Measurements from ENCODE around the gene MTLN.
"Not testable (repeated sequence)": the region's sequence is repeated elsewhere in the genome, so short reads cannot be mapped to it uniquely, and the experiment has no call there.

The MTLN gene, protein sequence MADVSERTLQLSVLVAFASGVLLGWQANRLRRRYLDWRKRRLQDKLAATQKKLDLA

DNA sequence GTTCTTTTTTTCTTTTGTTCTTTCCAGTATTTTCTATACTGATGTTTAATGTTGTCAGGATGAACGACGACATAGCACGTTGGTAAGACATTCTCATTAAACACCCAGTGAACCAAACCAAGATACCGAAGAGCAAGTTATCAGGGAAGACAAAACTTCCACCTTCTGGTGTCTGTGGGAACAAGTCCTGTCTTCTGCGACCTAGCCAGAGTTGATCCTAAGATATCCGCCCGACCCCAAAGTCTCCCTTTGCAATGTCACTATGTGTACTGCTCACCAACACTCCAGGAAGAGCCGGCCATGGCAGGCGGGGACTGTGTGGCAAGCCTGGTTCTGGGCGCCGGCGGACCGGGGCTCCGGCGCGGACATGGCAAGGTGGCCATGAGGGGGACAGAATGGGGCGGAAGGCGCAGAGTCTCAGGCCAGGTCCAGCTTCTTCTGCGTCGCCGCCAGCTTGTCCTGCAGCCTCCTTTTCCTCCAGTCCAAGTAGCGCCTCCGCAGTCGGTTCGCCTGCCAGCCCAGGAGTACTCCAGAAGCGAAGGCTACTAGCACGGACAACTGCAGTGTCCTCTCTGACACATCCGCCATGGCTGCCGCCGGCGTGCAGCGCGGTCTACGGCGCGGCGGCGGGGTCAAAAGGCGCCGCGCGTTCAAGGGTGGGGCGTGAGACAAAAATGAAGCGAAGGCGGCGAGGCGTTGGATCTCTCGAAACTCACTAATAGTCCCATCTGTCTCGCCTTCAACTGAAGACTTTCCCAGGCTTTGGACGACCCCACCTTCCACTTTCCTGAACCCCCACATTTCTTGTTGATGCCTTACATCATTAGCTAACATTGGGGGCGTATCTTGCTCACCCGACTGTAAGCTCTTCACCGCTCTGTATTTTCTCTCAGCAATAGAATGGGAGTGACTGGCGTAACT, at the start of gene MTLN:
Gene MTLN, minus strand, starts transcription at position 610 of the 921 bp plus-strand sequence. Its CDS starts 22 bp downstream, at position 588.
- DNase-seq (ENCODE audit: low spot score), result peak; percentile 77

- DNase-seq (ENCODE audit: low spot score), result not testable (repeated sequence)
Observed at GRCh38 chr2:110261910-110262309, 49.6 kb upstream of the MTLN start.

- DNase-seq (ENCODE audit: low spot score), result not testable (repeated sequence)
Observed at GRCh38 chr2:110248081-110248795, 35.9 kb upstream of the MTLN start.

GRCh38 chr2:110245488-110246435, 33.4 kb upstream of the MTLN start:
- not testable (repeated sequence) for DNase-seq (ENCODE audit: low spot score)

DNA sequence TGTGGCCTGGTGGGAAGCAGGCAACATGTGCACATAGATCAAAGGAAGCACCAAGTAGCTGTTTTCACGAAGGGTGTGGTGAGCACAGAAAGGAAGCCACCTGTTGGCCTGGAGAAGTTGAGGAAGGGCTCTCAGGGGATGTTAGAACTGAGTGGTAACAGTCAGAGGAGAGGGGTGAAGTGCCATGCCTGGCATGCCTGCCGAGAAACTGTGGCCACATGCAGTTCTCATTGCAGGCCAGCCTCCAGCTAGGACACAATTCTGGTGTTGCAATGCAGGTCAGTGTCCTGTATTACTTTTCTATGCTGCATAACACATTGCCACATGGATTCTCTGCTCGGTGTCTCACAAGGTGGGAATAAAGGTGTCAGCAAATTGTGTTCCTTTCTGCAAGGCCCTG, 30.9 kb upstream of the MTLN start:
- not testable (repeated sequence) for DNase-seq (ENCODE audit: low spot score)

DNA sequence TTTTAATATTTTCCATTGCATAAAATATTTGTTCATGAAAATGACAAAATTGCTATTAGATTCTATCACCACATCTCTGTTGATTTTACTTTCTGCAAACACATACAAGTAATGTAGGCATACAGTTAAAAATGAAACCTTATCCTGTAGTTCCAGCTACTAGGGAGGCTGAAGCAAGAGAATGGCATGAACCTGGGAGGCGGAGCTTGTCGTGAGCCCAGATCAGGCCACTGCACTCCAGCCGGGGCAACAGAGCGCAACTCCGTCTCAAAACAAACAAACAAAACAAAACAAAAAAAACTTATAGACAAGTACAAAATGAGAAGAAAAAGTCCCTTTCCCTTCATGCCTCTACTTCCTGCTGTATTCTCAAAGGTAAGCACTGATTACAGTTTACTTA, 22.2 kb upstream of the MTLN start:
- not testable (repeated sequence) for DNase-seq (ENCODE audit: low spot score)

GRCh38 chr2:110229886-110230285, 17.5 kb upstream of the MTLN start:
- DNase-seq (ENCODE audit: low spot score), result not testable (repeated sequence)

DNA sequence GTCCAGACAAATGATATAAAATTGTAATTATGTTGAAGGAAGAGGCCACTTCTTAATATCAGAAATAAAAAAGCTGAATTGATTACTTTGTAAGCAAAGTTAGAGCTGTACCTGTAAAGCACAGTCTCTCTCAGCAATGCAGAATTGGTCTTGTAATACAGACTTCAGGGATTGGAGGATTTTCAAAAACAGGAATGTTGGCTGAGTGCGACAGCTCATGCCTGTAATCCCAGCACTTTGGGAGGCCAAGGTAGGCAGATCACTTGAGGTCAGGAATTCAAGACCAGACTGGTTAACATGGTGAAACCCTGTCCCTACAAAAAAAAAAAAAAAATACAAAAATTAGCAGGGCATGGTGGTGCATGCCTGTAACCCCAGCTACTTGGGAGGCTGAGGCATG, 10.3 kb upstream of the MTLN start:
- not testable (repeated sequence) for DNase-seq (ENCODE audit: low spot score)

GRCh38 chr2:110221938-110222337, 9.6 kb upstream of the MTLN start:
- DNase-seq (ENCODE audit: low spot score), result no peak

GRCh38 chr2:110220190-110220564, 7.8 kb upstream of the MTLN start:
- no peak for DNase-seq (ENCODE audit: low spot score)

DNA sequence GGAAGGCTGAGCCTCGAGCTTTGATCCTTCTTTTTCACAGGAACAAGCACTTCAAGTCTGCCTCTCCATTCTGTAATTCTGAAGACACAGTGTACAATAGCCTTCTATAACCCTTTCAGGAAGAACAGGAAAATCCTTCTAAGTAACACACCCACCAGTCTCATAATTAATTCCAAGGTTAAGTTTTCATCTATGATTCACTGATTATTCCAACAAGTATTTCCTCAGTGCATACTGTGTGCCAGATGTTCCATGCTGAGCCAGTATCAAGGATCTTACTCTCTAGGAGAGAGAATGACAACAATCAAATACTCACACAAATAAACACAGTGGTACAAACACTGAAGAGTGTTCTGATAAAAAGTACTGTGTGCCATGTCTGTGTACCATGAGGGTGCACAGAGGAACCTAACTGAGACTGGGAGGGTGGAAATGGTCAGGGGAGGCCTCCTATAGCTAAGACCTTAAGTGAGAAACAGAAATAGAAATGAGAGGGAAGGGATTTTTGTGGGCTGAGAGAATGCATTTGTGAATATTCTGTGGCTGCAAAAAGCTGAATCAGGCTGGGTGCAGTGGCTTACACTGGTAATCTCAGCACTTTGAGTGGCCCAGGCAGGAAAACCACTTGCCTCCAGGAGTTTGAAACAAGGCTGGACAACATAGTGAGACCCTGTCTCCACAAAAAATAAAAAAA, 7.3 kb upstream of the MTLN start:
- DNase-seq (ENCODE audit: low spot score), result no peak

GRCh38 chr2:110218889-110219288, 6.5 kb upstream of the MTLN start:
- DNase-seq (ENCODE audit: low spot score), result not testable (repeated sequence)

DNA sequence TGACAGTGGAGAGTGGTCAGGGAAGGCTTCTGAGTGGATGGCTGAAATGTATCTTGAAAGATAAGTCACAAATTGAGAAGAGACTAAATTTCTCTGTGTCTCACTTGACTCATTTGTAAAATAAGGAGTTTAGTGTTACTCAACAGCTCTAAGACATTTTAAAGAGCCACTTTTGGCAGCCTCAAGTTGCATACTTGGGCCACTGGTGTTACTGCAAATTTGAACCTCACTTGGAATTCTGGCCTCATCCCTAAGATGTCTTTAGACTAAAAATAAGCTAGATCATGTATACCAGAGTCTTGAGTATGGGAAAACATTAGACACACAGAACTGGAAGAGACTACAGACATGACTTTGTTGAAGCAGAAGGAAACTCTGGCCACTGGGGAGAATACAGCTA, 4.5 kb upstream of the MTLN start:
- DNase-seq (ENCODE audit: low spot score), result no peak

DNA sequence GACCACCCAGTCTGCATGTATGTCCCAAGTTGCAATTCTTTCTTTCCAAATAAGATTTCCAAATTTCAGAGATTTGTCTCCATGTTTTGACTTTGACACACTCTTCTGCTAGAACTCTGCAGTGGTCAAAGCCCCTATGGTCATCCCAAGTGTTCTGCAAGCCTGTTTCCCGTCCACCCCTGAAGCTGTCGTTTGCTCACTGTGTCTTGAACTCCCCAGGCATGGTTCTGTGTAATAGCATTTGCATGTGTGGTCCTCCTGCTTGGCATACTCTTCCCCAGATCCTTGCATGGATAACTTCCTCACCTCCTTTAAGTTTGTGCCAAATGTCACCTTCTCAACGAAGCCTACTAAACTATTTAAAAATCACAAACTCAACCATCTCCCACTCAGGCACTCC, 3.9 kb upstream of the MTLN start:
- DNase-seq (ENCODE audit: low spot score), result no peak

GRCh38 chr2:110215566-110216158, 3.3 kb upstream of the MTLN start:
- no peak for DNase-seq (ENCODE audit: low spot score)

DNA sequence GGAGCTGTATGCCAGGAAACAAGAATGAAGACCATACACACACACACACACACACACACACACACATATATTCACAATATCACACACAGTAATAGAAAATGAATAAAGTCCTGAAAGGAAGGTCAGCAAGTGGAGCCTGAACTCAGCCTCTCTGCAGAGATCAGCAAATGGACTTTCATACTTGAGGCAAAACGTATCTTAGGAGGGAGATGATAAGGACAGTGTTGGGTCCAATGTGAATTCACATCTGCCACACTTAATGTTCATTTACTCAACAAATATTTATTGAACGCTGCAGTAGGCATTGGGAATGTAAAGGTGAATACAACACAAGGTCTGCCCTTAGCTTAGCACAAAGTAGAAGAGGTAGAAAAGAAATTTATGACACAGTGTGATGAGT, 2.7 kb upstream of the MTLN start:
- DNase-seq (ENCODE audit: low spot score), result no peak

DNA sequence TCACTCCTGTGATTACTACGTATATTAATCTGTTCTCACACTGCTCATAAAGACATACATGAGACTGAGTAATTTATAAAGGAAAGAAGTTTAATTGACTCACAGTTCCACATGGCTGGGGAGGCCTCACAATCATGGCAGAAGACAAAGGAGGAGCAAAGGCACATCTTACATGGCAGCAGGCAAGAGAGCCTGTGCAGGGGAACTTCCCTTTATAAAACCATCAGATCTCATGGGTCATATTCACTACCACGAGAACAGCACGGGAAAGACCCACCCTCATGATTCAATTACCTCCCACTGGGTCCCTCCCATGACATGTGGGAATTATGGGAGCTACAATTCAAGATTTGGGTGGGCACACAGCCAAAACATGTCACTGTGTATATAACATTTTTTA, 1.2 kb upstream of the MTLN start:
- not testable (repeated sequence) for DNase-seq (ENCODE audit: low spot score)

DNA sequence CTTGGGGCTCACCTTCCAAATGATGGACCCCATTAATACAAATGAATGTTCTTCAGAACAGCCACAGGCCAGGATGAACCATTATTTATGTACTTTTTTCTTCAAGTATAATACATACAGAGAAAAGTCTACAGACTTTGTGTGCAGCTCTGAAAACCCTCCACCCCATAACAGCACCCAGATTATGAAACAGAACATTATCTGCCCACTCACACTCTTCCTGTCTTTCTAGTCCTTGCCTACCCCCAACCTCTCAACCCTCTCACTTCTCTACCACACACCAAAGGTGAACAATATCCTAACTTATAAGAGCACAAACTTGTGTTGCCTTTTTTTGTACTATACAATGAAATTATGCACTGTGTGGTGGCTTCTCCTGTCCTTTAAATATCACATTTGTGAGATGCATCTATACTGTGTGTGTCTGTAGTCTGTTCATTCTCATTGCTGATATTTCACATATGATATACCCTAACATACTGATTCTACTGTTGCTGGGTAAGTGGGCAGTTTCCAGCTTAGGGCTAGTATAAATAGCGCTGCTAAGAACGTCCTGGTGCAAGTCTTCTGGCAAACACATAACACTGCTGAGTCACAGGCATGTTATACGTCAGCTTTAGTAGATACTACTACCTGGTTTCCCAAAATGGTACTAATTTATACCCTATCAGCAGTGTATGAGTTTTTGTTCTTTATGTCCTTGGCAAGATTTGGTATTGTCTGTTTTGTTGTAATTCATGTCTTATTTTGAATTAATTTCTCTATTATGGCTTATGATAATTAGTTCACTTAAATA, 6.5 kb downstream of the MTLN start:
- no peak for DNase-seq (ENCODE audit: low spot score)

DNA sequence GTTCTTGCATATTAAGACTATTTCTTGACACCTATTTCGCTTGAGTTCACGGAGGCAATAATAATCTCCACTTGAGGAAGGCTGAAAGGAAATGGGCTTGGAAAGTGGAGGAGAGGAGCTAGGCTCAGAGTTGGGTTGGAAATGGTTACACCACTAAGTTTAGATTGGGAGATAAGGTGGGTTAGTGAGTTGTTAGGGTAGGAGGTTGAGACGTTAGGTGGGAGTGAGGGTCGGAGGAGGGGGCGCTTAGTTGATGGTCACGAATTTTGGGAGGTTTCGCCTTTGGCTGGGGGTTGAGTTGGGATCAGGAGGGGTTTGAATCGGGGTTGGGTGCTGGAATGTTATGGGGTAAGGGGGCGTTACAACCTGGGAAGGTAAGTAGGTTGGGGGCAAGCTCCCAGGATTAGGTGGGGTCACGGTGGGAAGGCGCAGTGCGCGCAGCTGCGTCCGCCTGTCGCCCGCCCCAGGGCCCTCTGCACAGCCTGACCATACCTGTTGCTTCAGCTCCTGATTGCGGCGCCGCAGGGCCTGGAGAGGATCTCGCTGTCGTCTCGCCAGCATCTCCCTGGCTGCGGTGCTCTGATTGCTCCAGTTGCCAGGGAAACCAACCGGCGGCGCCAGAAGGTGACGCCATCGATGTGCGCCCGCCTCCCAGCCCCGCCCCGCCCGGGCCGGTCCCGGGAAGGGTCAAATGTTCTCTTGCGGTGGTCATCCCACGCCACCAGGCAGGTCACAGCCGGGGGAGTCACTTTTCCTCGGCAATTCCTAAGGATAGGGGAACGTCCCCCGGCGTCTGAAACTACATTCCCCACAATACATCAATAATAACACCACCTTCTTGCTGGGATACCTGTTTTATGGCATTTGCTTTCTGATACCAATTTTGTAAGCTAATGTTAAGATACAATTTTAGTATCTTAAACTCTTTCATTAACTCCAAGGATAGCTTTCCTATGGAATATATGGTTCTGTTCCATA, 7.7 kb downstream of the MTLN start, which contains the start of gene NPHP1:
Gene NPHP1, minus strand, starts transcription at position 606 of the 978 bp plus-strand sequence. Its CDS starts 45 bp downstream, at position 561.
- peak; percentile 82 for DNase-seq (ENCODE audit: low spot score)
